ENCODE results near the gene KCTD12. TPM values are rescaled to one million over a fixed set of nuclear protein-coding genes. Genes with fewer than 3 reads are reported as not detected.

Gene KCTD12
- total RNA-seq, 1 experiment from 2014 or later, result 6.7 TPM

- no peaks in the 10 kb centered on the region for H3K9me3 Mint-ChIP-seq
- H3K27ac Mint-ChIP-seq, result no peak overlapping the region
- CTCF ChIA-PET, result no interaction called here
- no peaks in the 10 kb centered on the region for H3K4me1 Mint-ChIP-seq
- H3K27me3 Mint-ChIP-seq (ENCODE audit: low read depth), result no peaks in the 10 kb centered on the region
- no peak for TF ChIP-seq MXD4 (CRISPR knock-in tag; IDR thresholded peaks at IDR 0.05; ENCODE audit: borderline replicate concordance)
- no peak for TF ChIP-seq E2F1 (CRISPR knock-in tag; IDR thresholded peaks at IDR 0.05)
- no peak for TF ChIP-seq ZNF232 (CRISPR knock-in tag; IDR thresholded peaks at IDR 0.05)
- no peak for TF ChIP-seq CREB1 (CRISPR knock-in tag; IDR thresholded peaks at IDR 0.05)
- TF ChIP-seq, protein P1, sequence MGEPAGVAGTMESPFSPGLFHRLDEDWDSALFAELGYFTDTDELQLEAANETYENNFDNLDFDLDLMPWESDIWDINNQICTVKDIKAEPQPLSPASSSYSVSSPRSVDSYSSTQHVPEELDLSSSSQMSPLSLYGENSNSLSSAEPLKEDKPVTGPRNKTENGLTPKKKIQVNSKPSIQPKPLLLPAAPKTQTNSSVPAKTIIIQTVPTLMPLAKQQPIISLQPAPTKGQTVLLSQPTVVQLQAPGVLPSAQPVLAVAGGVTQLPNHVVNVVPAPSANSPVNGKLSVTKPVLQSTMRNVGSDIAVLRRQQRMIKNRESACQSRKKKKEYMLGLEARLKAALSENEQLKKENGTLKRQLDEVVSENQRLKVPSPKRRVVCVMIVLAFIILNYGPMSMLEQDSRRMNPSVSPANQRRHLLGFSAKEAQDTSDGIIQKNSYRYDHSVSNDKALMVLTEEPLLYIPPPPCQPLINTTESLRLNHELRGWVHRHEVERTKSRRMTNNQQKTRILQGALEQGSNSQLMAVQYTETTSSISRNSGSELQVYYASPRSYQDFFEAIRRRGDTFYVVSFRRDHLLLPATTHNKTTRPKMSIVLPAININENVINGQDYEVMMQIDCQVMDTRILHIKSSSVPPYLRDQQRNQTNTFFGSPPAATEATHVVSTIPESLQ (CRISPR knock-in tag; IDR thresholded peaks at IDR 0.05), result no peak
- no peak for TF ChIP-seq CREM (CRISPR knock-in tag; IDR thresholded peaks at IDR 0.05)
- TF ChIP-seq ZNF317 (CRISPR knock-in tag; IDR thresholded peaks at IDR 0.05; ENCODE audit: borderline replicate concordance, low read depth), result no peak
- no peak for TF ChIP-seq ZNF671 (CRISPR knock-in tag; IDR thresholded peaks at IDR 0.05)
- TF ChIP-seq ETV6 (CRISPR knock-in tag; IDR thresholded peaks at IDR 0.05), result no peak
- TF ChIP-seq, protein P2, sequence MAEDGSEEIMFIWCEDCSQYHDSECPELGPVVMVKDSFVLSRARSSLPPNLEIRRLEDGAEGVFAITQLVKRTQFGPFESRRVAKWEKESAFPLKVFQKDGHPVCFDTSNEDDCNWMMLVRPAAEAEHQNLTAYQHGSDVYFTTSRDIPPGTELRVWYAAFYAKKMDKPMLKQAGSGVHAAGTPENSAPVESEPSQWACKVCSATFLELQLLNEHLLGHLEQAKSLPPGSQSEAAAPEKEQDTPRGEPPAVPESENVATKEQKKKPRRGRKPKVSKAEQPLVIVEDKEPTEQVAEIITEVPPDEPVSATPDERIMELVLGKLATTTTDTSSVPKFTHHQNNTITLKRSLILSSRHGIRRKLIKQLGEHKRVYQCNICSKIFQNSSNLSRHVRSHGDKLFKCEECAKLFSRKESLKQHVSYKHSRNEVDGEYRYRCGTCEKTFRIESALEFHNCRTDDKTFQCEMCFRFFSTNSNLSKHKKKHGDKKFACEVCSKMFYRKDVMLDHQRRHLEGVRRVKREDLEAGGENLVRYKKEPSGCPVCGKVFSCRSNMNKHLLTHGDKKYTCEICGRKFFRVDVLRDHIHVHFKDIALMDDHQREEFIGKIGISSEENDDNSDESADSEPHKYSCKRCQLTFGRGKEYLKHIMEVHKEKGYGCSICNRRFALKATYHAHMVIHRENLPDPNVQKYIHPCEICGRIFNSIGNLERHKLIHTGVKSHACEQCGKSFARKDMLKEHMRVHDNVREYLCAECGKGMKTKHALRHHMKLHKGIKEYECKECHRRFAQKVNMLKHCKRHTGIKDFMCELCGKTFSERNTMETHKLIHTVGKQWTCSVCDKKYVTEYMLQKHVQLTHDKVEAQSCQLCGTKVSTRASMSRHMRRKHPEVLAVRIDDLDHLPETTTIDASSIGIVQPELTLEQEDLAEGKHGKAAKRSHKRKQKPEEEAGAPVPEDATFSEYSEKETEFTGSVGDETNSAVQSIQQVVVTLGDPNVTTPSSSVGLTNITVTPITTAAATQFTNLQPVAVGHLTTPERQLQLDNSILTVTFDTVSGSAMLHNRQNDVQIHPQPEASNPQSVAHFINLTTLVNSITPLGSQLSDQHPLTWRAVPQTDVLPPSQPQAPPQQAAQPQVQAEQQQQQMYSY (CRISPR knock-in tag; IDR thresholded peaks at IDR 0.05), result no peak
- TF ChIP-seq, protein P3, sequence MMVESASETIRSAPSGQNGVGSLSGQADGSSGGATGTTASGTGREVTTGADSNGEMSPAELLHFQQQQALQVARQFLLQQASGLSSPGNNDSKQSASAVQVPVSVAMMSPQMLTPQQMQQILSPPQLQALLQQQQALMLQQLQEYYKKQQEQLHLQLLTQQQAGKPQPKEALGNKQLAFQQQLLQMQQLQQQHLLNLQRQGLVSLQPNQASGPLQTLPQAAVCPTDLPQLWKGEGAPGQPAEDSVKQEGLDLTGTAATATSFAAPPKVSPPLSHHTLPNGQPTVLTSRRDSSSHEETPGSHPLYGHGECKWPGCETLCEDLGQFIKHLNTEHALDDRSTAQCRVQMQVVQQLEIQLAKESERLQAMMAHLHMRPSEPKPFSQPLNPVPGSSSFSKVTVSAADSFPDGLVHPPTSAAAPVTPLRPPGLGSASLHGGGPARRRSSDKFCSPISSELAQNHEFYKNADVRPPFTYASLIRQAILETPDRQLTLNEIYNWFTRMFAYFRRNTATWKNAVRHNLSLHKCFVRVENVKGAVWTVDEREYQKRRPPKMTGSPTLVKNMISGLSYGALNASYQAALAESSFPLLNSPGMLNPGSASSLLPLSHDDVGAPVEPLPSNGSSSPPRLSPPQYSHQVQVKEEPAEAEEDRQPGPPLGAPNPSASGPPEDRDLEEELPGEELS (CRISPR knock-in tag; IDR thresholded peaks at IDR 0.05), result no peak
- TF ChIP-seq KAT7 (CRISPR knock-in tag; IDR thresholded peaks at IDR 0.05; ENCODE audit: borderline replicate concordance), result no peak
- TF ChIP-seq, protein P4, sequence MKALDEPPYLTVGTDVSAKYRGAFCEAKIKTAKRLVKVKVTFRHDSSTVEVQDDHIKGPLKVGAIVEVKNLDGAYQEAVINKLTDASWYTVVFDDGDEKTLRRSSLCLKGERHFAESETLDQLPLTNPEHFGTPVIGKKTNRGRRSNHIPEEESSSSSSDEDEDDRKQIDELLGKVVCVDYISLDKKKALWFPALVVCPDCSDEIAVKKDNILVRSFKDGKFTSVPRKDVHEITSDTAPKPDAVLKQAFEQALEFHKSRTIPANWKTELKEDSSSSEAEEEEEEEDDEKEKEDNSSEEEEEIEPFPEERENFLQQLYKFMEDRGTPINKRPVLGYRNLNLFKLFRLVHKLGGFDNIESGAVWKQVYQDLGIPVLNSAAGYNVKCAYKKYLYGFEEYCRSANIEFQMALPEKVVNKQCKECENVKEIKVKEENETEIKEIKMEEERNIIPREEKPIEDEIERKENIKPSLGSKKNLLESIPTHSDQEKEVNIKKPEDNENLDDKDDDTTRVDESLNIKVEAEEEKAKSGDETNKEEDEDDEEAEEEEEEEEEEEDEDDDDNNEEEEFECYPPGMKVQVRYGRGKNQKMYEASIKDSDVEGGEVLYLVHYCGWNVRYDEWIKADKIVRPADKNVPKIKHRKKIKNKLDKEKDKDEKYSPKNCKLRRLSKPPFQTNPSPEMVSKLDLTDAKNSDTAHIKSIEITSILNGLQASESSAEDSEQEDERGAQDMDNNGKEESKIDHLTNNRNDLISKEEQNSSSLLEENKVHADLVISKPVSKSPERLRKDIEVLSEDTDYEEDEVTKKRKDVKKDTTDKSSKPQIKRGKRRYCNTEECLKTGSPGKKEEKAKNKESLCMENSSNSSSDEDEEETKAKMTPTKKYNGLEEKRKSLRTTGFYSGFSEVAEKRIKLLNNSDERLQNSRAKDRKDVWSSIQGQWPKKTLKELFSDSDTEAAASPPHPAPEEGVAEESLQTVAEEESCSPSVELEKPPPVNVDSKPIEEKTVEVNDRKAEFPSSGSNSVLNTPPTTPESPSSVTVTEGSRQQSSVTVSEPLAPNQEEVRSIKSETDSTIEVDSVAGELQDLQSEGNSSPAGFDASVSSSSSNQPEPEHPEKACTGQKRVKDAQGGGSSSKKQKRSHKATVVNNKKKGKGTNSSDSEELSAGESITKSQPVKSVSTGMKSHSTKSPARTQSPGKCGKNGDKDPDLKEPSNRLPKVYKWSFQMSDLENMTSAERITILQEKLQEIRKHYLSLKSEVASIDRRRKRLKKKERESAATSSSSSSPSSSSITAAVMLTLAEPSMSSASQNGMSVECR (CRISPR knock-in tag; IDR thresholded peaks at IDR 0.05; ENCODE audit: borderline replicate concordance), result no peak
- TF ChIP-seq, protein P5, sequence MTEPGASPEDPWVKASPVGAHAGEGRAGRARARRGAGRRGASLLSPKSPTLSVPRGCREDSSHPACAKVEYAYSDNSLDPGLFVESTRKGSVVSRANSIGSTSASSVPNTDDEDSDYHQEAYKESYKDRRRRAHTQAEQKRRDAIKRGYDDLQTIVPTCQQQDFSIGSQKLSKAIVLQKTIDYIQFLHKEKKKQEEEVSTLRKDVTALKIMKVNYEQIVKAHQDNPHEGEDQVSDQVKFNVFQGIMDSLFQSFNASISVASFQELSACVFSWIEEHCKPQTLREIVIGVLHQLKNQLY (CRISPR knock-in tag; IDR thresholded peaks at IDR 0.05), result no peak
- TF ChIP-seq PRRX2 (CRISPR knock-in tag; IDR thresholded peaks at IDR 0.05), result no peak
- H3K36me3 Mint-ChIP-seq, result no peaks in the 10 kb centered on the region
- DNase-seq (ENCODE audit: low spot score) (no peak), ATAC-seq (no peak)
- no peak overlapping the region for H3K4me3 Mint-ChIP-seq
- POLR2A ChIA-PET, result no interaction called here
Measured at GRCh38 chr13:76849493-76849892, 36.7 kb downstream of the KCTD12 start.

Data from WTC11 (cell line).